Trophoblast cell (in vitro differentiated cells and primary cell): ENCODE results near the gene EEF2K.

Source experiments
- DNase-seq, 2 donors: peaks; one replicate each; pipeline ENCODE4 v3.0.0-alpha.2; 2016
- H2AFZ ChIP-seq: 2 replicates; pipeline ENCODE4 v1.6.1; 2013; ENCODE audit warnings: low read length, moderate library complexity, mild to moderate bottlenecking; ENCODE audit not compliant: insufficient read depth, poor library complexity
- H2AK5ac ChIP-seq: 2 replicates; pipeline ENCODE4 v1.6.1; 2013; ENCODE audit warnings: mild to moderate bottlenecking, low read length
- H2BK120ac ChIP-seq: 2 replicates; pipeline ENCODE4 v1.6.1; 2013; ENCODE audit warnings: low read length, mild to moderate bottlenecking, moderate library complexity; ENCODE audit not compliant: insufficient read depth, poor library complexity
- H2BK12ac ChIP-seq: 2 replicates; pipeline ENCODE4 v1.6.1; 2013; ENCODE audit warnings: mild to moderate bottlenecking, low read length, moderate library complexity
- H2BK5ac ChIP-seq: 2 replicates; pipeline ENCODE4 v1.6.1; 2013; ENCODE audit warnings: low read length, low read depth, moderate library complexity, mild to moderate bottlenecking; ENCODE audit not compliant: poor library complexity
- H3K14ac ChIP-seq: 2 replicates; pipeline ENCODE4 v1.6.1; 2013; ENCODE audit warnings: mild to moderate bottlenecking, low read length
- H3K18ac ChIP-seq: 2 replicates; pipeline ENCODE4 v1.6.1; 2013; ENCODE audit warnings: mild to moderate bottlenecking, low read length
- H3K23ac ChIP-seq: 2 replicates; pipeline ENCODE4 v1.6.1; 2013; ENCODE audit warnings: low read length
- H3K27ac ChIP-seq: 2 replicates; pipeline ENCODE4 v1.5.1; 2013; ENCODE audit warnings: low read depth, mild to moderate bottlenecking, inconsistent platforms, low read length, moderate library complexity
- H3K27me3 ChIP-seq: 2 replicates; pipeline ENCODE4 v1.6.1; 2013; ENCODE audit warnings: inconsistent platforms, mild to moderate bottlenecking, low read length, moderate library complexity; ENCODE audit not compliant: insufficient read depth
- H3K36me3 ChIP-seq, 2 experiments: 1 replicate in 1 of 2; 2 replicates in 1 of 2; pipeline ENCODE4 v1.6.1; 2013; ENCODE audit warnings: low read length in 2 of 2, mild to moderate bottlenecking in 2 of 2, moderate library complexity in 1 of 2; ENCODE audit not compliant: insufficient read depth in 2 of 2, control insufficient read depth in 1 of 2
- H3K4ac ChIP-seq: 2 replicates; pipeline ENCODE4 v1.6.1; 2013; ENCODE audit warnings: low read depth, mild to moderate bottlenecking, low read length, moderate library complexity
- H3K4me1 ChIP-seq, 2 experiments: 1 replicate in 1 of 2; 2 replicates in 1 of 2; pipeline ENCODE4 v1.6.1; 2013; ENCODE audit warnings: low read length in 2 of 2, mild to moderate bottlenecking in 2 of 2, moderate library complexity in 1 of 2; ENCODE audit not compliant: insufficient read depth in 2 of 2, control insufficient read depth in 1 of 2
- H3K4me2 ChIP-seq: 2 replicates; pipeline ENCODE4 v1.6.1; 2013; ENCODE audit warnings: inconsistent platforms, mild to moderate bottlenecking, low read length, moderate library complexity
- H3K4me3 ChIP-seq: 2 replicates; pipeline ENCODE4 v1.5.1; 2013; ENCODE audit warnings: mild to moderate bottlenecking, low read depth, low read length, inconsistent platforms
- H3K79me1 ChIP-seq: one replicate; pipeline ENCODE4 v1.6.1; 2013; ENCODE audit warnings: low read length
- H3K79me2 ChIP-seq: 2 replicates; pipeline ENCODE4 v1.6.1; 2013; ENCODE audit warnings: low read length, mild to moderate bottlenecking; ENCODE audit not compliant: control insufficient read depth, insufficient read depth, poor library complexity
- H3K9ac ChIP-seq: 2 replicates; pipeline ENCODE4 v1.6.1; 2013; ENCODE audit warnings: mild to moderate bottlenecking, low read length
- H3K9me3 ChIP-seq: 2 replicates; pipeline ENCODE4 v1.6.1; 2013; ENCODE audit warnings: low read depth, mild to moderate bottlenecking, control low read depth, inconsistent platforms, low read length; ENCODE audit not compliant: insufficient read depth
- H4K12ac ChIP-seq: 2 replicates; pipeline ENCODE4 v1.6.1; 2013; ENCODE audit warnings: low read depth, mild to moderate bottlenecking, low read length, moderate library complexity
- H4K8ac ChIP-seq: 2 replicates; pipeline ENCODE4 v1.6.1; 2013; ENCODE audit warnings: low read depth, mild to moderate bottlenecking, low read length, moderate library complexity
- H4K91ac ChIP-seq: one replicate; pipeline ENCODE4 v1.6.1; 2013; ENCODE audit warnings: low read depth, mild to moderate bottlenecking, low read length, moderate library complexity
- WGBS: extraction: QIAGEN DNeasy Blood & Tissue Kit; methylation state at CpG from one replicate; pipeline ENCODE4 v1.1.7; 2013; ENCODE audit warnings: missing lambda C conversion rate; ENCODE audit not compliant: insufficient read length, insufficient coverage; ENCODE audit errors: extremely low coverage; 5-methylcytosine and 5-hydroxymethylcytosine counted together

EEF2K gene

GRCh38 chr16:22313876-22314470 is 107.9 kb downstream of the EEF2K start:
- no peak overlapping the region for H3K4me2 ChIP-seq
- no peak overlapping the region for H3K4me3 ChIP-seq
- no peak overlapping the region for H4K91ac ChIP-seq
- WGBS = no CpG with 5 or more reads among the region's 10 CpGs
- no peak overlapping the region for H3K9ac ChIP-seq
- no peak overlapping the region for H3K27ac ChIP-seq
- no peak overlapping the region for H2BK120ac ChIP-seq
- no peak overlapping the region for H2BK5ac ChIP-seq
- H3K36me3 ChIP-seq = peaks cover 54 to 62% of the 10 kb centered on the region in 2 experiments
- no peak overlapping the region for H2BK12ac ChIP-seq
- no peaks in the 10 kb centered on the region for H3K27me3 ChIP-seq
- DNase-seq = no peak
- H3K14ac ChIP-seq = no peak overlapping the region
- H3K18ac ChIP-seq = no peak overlapping the region
- no peaks in the 10 kb centered on the region for H3K4me1 ChIP-seq
- no peak overlapping the region for H2AFZ ChIP-seq
- no peak overlapping the region for H4K8ac ChIP-seq
- H3K9me3 ChIP-seq = no peaks in the 10 kb centered on the region
- H3K4ac ChIP-seq = no peak overlapping the region
- no peaks in the 10 kb centered on the region for H3K79me2 ChIP-seq
- no peak overlapping the region for H3K23ac ChIP-seq
- no peaks in the 10 kb centered on the region for H3K79me1 ChIP-seq
- no peak overlapping the region for H4K12ac ChIP-seq
- no peak overlapping the region for H2AK5ac ChIP-seq

- H4K91ac ChIP-seq = no peak overlapping the region
Measured at GRCh38 chr16:22314661-22315626, 108.9 kb downstream of the EEF2K start.

GRCh38 chr16:22315979-22316378 is 109.9 kb downstream of the EEF2K start:
- DNase-seq = no peak

More at GRCh38 chr16:22314661-22315626, 108.9 kb downstream of the EEF2K start:
- Histone ChIP-seq H3K36me3 (peaks cover 47 to 54% of the 10 kb centered on the region in 2 experiments), H2AK5ac (no peak overlapping the region), H3K23ac (no peak overlapping the region), H2BK5ac (no peak overlapping the region), H3K27me3 (no peaks in the 10 kb centered on the region), H3K9ac (no peak overlapping the region), H3K18ac (no peak overlapping the region), H2BK12ac (no peak overlapping the region), H3K79me1 (no peaks in the 10 kb centered on the region), H3K4me3 (no peak overlapping the region), H3K79me2 (no peaks in the 10 kb centered on the region), H3K4ac (no peak overlapping the region), H3K9me3 (no peaks in the 10 kb centered on the region), H3K14ac (no peak overlapping the region), H2BK120ac (no peak overlapping the region), H4K12ac (no peak overlapping the region), H2AFZ (no peak overlapping the region), H4K8ac (no peak overlapping the region), H3K4me2 (no peak overlapping the region), H3K27ac (no peak overlapping the region), H3K4me1 (no peaks in the 10 kb centered on the region)
- no CpG with 5 or more reads among the region's 37 CpGs for WGBS
- no peak for DNase-seq

GRCh38 chr16:22316411-22316811 is 110.3 kb downstream of the EEF2K start:
- Histone ChIP-seq H2AFZ (no peak overlapping the region), H4K12ac (no peak overlapping the region), H3K36me3 (peaks cover 45 to 54% of the 10 kb centered on the region in 2 experiments), H3K9me3 (no peaks in the 10 kb centered on the region), H2BK12ac (no peak overlapping the region), H3K27ac (no peak overlapping the region), H2BK120ac (no peak overlapping the region), H3K4me2 (no peak overlapping the region), H3K23ac (no peak overlapping the region), H2AK5ac (no peak overlapping the region), H4K8ac (no peak overlapping the region), H3K4me1 (no peaks in the 10 kb centered on the region), H3K18ac (no peak overlapping the region), H3K4me3 (no peak overlapping the region), H4K91ac (no peak overlapping the region), H2BK5ac (no peak overlapping the region), H3K79me2 (no peaks in the 10 kb centered on the region), H3K79me1 (no peaks in the 10 kb centered on the region), H3K27me3 (no peaks in the 10 kb centered on the region), H3K4ac (no peak overlapping the region), H3K14ac (no peak overlapping the region), H3K9ac (no peak overlapping the region)
- no peak for DNase-seq
- no CpG with 5 or more reads among the region's 9 CpGs for WGBS

More at GRCh38 chr16:22315979-22316378, 109.9 kb downstream of the EEF2K start:
- no CpG with 5 or more reads among the region's 1 CpG for WGBS
- Histone ChIP-seq H3K23ac (no peak overlapping the region), H2AFZ (no peak overlapping the region), H3K4me2 (no peak overlapping the region), H3K27me3 (no peaks in the 10 kb centered on the region), H2BK120ac (no peak overlapping the region), H2BK12ac (no peak overlapping the region), H3K27ac (no peak overlapping the region), H3K79me2 (no peaks in the 10 kb centered on the region), H3K4me1 (no peaks in the 10 kb centered on the region), H3K18ac (no peak overlapping the region), H4K8ac (no peak overlapping the region), H3K4me3 (no peak overlapping the region), H3K9me3 (no peaks in the 10 kb centered on the region), H3K4ac (no peak overlapping the region), H3K36me3 (peaks cover 44 to 52% of the 10 kb centered on the region in 2 experiments), H3K14ac (no peak overlapping the region), H3K79me1 (no peaks in the 10 kb centered on the region), H2BK5ac (no peak overlapping the region), H2AK5ac (no peak overlapping the region), H4K91ac (no peak overlapping the region), H4K12ac (no peak overlapping the region), H3K9ac (no peak overlapping the region)
